IPS-NIHi7 (cell line): Measurements from ENCODE around the gene TBRG4.
"Not testable (repeated sequence)": the region's sequence is repeated elsewhere in the genome, so short reads cannot be mapped to it uniquely, and the experiment has no call there.

Experiments used
- DNase-seq: peaks from one replicate; pipeline ENCODE4 v3.0.0; 2012; ENCODE audit warnings: mixed read lengths; ENCODE audit errors: extremely low spot score

Gene TBRG4

GRCh38 chr7:45111298-45112223, at the start of gene TBRG4:
TBRG4 (minus strand) TSS chr7:45111697; CDS start chr7:45109237, 2,460 bp downstream.
- DNase-seq, result peak; percentile 97

GRCh38 chr7:45161138-45161537, 49.6 kb upstream of the TBRG4 start:
- no peak for DNase-seq

- DNase-seq, result no peak
These were observed 49.0 kb upstream of the TBRG4 start for GRCh38 chr7:45160417-45160881.

GRCh38 chr7:45159296-45159695, 47.8 kb upstream of the TBRG4 start:
- DNase-seq, result no peak

- DNase-seq, result no peak
These were observed 47.0 kb upstream of the TBRG4 start for GRCh38 chr7:45158471-45158870.

GRCh38 chr7:45157653-45158401, 46.3 kb upstream of the TBRG4 start, which contains the start of gene RAMP3:
RAMP3 (plus strand) TSS chr7:45157791; CDS start chr7:45157829, 38 bp downstream.
- peak; percentile 40 for DNase-seq

GRCh38 chr7:45157286-45157652, 45.8 kb upstream of the TBRG4 start:
- DNase-seq, result no peak

- DNase-seq, result no peak
These were observed 45.2 kb upstream of the TBRG4 start for GRCh38 chr7:45156516-45157272.

GRCh38 chr7:45155941-45156340, 44.4 kb upstream of the TBRG4 start:
- DNase-seq, result no peak

GRCh38 chr7:45155357-45155900, 43.9 kb upstream of the TBRG4 start:
- no peak for DNase-seq

- DNase-seq, result not testable (repeated sequence)
These were observed 42.4 kb upstream of the TBRG4 start for GRCh38 chr7:45153861-45154260.

GRCh38 chr7:45153233-45153632, 41.7 kb upstream of the TBRG4 start:
- no peak for DNase-seq

- DNase-seq, result no peak
These were observed 40.5 kb upstream of the TBRG4 start for GRCh38 chr7:45151967-45152366.

GRCh38 chr7:45151131-45151684, 39.7 kb upstream of the TBRG4 start:
- no peak for DNase-seq

- no peak for DNase-seq
These were observed 38.7 kb upstream of the TBRG4 start for GRCh38 chr7:45150199-45150598.

- no peak for DNase-seq
These were observed 38.1 kb upstream of the TBRG4 start for GRCh38 chr7:45149606-45150005.

- no peak for DNase-seq
These were observed 37.1 kb upstream of the TBRG4 start for GRCh38 chr7:45148653-45148973.

GRCh38 chr7:45147858-45148652, 36.6 kb upstream of the TBRG4 start:
- DNase-seq, result no peak

- DNase-seq, result no peak
These were observed 35.3 kb upstream of the TBRG4 start for GRCh38 chr7:45146531-45147379.

GRCh38 chr7:45145881-45146280, 34.4 kb upstream of the TBRG4 start:
- no peak for DNase-seq
